ENCODE data around the gene KCTD6.

GRCh38 chr3:58521917-58522631 lies 30.2 kb downstream of the KCTD6 start:
- TF ChIP-seq REST (IDR thresholded peaks at IDR 0.05; ENCODE audit: insufficient replicate concordance, low read depth), result no peak
- no peak for TF ChIP-seq CTCF (IDR thresholded peaks at IDR 0.05; ENCODE audit: insufficient read depth, low read length)
- no peak for TF ChIP-seq GABPA (IDR thresholded peaks at IDR 0.05; ENCODE audit: low read depth)
- no peak for TF ChIP-seq POLR2AphosphoS5 (IDR thresholded peaks at IDR 0.05; ENCODE audit: low read depth)
- TF ChIP-seq SPI1 (IDR thresholded peaks at IDR 0.05; ENCODE audit: borderline replicate concordance, low read depth), result no peak

All from HL-60 (cell line).